GM06990 (cell line): Measurements from ENCODE around the gene GGPS1.

Experiments used
- DNase-seq: peaks from one replicate; pipeline ENCODE4 v3.0.0-alpha.2; 2011; ENCODE audit not compliant: insufficient read length; ENCODE audit errors: extremely low read depth
- H3K27me3 ChIP-seq: replicated peaks from 2 replicates; pipeline ENCODE4 v1.6.0; 2011; ENCODE audit warnings: low read length; ENCODE audit not compliant: control insufficient read depth, insufficient read depth
- H3K36me3 ChIP-seq: 2 replicates; pipeline ENCODE4 v1.5.1; 2011; ENCODE audit warnings: low read length; ENCODE audit not compliant: control insufficient read depth, insufficient read depth
- H3K4me3 ChIP-seq: replicated peaks from 2 replicates; pipeline ENCODE4 v1.5.1; 2011; ENCODE audit warnings: low read depth, mild to moderate bottlenecking, control low read depth, low read length
- TF ChIP-seq, protein P1 (sequence below): IDR thresholded peaks from 2 replicates; pipeline ENCODE4 v1.5.1; 2011; ENCODE audit warnings: low read length, control low read depth, mild to moderate bottlenecking, inconsistent platforms; ENCODE audit not compliant: insufficient read depth, poor library complexity, severe bottlenecking

GGPS1 gene

DNA sequence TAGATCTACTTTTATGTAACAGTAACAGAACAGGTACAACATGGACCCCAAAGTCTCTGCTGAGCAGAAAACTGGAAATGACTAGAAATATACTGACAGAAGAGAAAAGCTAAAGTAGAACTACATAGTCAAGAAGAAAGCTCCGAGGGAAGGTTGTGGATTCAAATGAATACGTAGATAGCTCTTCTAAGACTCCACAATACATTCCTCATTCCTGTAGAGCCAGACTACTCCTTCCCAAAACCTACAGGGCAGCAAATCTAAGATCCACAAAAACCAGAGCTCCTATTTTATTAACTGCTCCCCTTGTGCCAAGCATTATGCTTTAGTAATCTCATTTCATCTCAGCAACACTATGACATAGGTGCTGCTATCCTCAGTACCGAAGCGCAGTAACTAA lies 35.6 kb upstream of the GGPS1 start:
- DNase-seq, result no peak
- no peaks in the 10 kb centered on the region for H3K36me3 ChIP-seq
- H3K4me3 ChIP-seq, result no peak overlapping the region
- TF ChIP-seq, protein P1, sequence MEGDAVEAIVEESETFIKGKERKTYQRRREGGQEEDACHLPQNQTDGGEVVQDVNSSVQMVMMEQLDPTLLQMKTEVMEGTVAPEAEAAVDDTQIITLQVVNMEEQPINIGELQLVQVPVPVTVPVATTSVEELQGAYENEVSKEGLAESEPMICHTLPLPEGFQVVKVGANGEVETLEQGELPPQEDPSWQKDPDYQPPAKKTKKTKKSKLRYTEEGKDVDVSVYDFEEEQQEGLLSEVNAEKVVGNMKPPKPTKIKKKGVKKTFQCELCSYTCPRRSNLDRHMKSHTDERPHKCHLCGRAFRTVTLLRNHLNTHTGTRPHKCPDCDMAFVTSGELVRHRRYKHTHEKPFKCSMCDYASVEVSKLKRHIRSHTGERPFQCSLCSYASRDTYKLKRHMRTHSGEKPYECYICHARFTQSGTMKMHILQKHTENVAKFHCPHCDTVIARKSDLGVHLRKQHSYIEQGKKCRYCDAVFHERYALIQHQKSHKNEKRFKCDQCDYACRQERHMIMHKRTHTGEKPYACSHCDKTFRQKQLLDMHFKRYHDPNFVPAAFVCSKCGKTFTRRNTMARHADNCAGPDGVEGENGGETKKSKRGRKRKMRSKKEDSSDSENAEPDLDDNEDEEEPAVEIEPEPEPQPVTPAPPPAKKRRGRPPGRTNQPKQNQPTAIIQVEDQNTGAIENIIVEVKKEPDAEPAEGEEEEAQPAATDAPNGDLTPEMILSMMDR, result no peak
- no peaks in the 10 kb centered on the region for H3K27me3 ChIP-seq

DNA sequence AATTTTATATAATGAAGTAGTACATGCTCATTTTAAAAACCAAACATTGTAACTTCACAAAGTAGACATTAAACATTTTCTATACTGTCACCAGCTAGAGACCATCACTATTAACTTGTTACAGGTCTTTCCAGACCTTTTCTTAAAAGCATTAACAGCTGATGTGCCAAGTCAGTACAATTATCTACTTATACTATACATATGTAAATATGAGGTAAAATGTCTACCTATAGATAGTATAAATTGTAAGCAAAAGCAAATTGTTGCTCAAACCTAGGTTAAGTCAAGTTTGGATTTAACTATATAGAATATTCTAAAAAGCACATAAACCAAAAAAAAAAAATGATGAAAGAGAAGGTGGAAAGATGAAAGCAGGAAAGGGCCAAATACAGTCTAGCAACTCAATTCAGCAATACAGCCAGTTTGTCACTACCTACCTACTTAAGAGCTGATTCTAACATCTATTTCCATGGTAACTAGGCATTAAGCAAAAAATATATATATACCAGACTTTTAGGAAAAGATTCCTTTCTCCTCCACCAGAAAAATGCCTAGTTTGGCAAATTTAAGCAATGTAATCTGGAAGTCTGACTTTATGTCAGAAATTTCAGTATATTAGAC lies 34.9 kb upstream of the GGPS1 start:
- H3K36me3 ChIP-seq, result no peaks in the 10 kb centered on the region
- TF ChIP-seq, protein P1, result no peak
- no peaks in the 10 kb centered on the region for H3K27me3 ChIP-seq
- DNase-seq, result no peak
- no peak overlapping the region for H3K4me3 ChIP-seq

DNA sequence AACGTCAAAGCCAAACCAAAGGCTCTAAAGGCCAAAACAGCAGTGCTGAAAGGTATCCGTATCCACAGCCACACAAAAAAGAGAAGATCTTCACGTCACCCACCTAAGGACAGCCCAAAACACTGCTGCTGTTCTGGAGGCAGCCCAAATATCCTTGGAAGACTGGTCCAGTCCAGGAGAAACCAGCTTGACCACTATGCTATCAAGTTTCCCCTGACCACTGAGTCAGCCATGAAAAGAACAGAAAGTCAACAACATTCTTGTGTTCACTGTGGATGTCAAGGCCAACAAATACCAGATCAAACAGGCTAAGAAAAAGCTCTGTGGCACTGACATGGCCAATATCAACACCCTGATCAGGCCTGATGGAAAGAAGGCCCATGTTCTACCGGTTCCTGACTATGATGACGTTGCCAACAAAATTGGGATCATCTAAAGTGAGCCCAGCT lies 32.4 kb upstream of the GGPS1 start:
- TF ChIP-seq, protein P1, result no peak
- DNase-seq, result no peak

DNA sequence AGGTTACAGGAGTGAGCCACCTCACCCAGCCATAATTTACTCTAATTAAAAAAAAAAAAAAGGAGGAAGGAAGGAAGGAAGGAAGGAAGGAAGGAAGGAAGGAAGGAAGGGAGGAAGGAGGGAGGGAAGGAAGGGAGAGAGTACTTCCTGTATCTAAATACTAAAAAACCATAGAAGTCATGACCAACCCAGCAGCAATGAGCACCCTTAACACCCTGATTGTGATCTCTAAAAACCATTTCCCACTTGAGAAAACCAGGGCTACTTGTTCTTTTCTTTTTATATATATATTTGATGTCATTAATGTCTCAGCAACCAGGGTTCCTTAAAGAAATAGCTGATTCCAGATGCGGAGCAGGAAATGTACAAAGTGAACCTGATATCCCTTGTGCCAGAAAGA lies 31.6 kb upstream of the GGPS1 start:
- no peaks in the 10 kb centered on the region for H3K27me3 ChIP-seq
- no peak overlapping the region for H3K4me3 ChIP-seq
- no peak for DNase-seq
- H3K36me3 ChIP-seq, result no peaks in the 10 kb centered on the region
- TF ChIP-seq, protein P1, result no peak

More for the DNA sequence above, 32.4 kb upstream of the GGPS1 start:
- no peaks in the 10 kb centered on the region for H3K36me3 ChIP-seq
- no peak overlapping the region for H3K4me3 ChIP-seq
- no peaks in the 10 kb centered on the region for H3K27me3 ChIP-seq

DNA sequence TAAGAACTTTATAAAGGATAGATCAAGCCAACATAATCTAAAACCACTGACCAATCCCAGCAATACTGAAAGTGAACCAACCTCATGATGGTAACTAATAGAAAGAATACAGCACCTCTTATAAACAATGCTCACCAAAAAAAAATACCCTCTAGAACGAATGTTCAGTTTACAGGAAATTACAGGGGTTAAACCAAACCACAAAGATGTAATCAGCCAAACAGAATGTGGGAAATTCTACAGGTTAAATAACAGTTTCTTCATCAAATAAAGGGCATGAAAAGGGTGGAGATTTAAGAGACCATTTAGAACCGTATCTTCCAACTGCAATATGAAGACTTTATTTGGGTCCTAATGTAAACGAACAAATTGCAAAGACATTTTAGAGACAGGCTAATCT lies 30.8 kb upstream of the GGPS1 start:
- peak; percentile 32 for DNase-seq
- no peaks in the 10 kb centered on the region for H3K27me3 ChIP-seq
- no peaks in the 10 kb centered on the region for H3K36me3 ChIP-seq
- TF ChIP-seq, protein P1, result no peak
- no peak overlapping the region for H3K4me3 ChIP-seq

DNA sequence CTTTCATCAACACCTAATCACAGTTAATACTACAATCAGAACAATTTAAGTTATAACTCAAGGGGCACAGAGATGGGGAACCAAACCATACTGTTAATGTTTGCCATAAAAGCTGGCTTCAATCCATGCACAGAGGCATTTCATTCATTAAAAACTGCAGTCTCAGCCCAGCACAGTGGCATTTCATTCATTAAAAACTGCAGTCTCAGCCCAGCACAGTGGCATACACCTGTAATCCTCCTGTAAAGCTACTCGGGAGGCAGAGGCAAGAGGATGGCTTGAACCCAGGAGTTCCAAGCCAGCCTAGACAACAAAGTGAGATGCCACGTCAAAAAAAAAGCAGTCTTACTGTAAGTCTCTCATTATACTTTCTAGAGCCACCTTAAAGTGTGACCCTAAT lies 29.6 kb upstream of the GGPS1 start:
- H3K4me3 ChIP-seq, result no peak overlapping the region
- H3K36me3 ChIP-seq, result no peaks in the 10 kb centered on the region
- no peak for DNase-seq
- no peaks in the 10 kb centered on the region for H3K27me3 ChIP-seq
- TF ChIP-seq, protein P1, result no peak
